SK-N-SH (cell line): ENCODE data around the gene SOX2. TPM values are rescaled to one million over a fixed set of nuclear protein-coding genes. Genes with fewer than 3 reads are reported as not detected.

Experiments used
- CTCF ChIA-PET: fragments of 300-600, 350-600 bp; formaldehyde crosslinking; extraction: SDS; loops from one replicate; lab custom pipeline; 2021; lab: Yijun Ruan, JAX
- POLR2A ChIA-PET: fragments of 350-600 bp; sonication (Branson Sonifier 250); formaldehyde crosslinking; extraction: SDS; loops from one replicate; lab custom pipeline; 2020; ENCODE audit warnings: antibody characterized with exemption, inconsistent platforms; lab: Yijun Ruan, JAX
- DNase-seq: peaks from one replicate; pipeline ENCODE4 v3.0.0; 2012
- H2AFZ ChIP-seq: fragments of 200-600 bp; sonication (generic); 2 replicates; pipeline ENCODE4 v1.8.1; 2016; ENCODE audit warnings: antibody characterized with exemption, mild to moderate bottlenecking, low read depth
- H3F3A ChIP-seq: fragments of 200-600 bp; sonication (generic); replicated peaks from 2 replicates; pipeline ENCODE3; 2016; ENCODE audit warnings: antibody characterized with exemption, mild to moderate bottlenecking; ENCODE audit not compliant: insufficient read depth
- H3K27ac ChIP-seq, 2 experiments: fragments of 200-500 bp in 1 of 2; fragments of 200-600 bp in 1 of 2; sonication (Bioruptor generic) in 1 of 2; sonication (generic), shearing (Covaris generic) in 1 of 2; 2 replicates each; pipeline versions ENCODE4 v1.5.1 to v1.6.1; 2014 to 2016; ENCODE audit warnings: low read depth in 2 of 2, inconsistent platforms in 1 of 2, low read length in 1 of 2, mild to moderate bottlenecking in 1 of 2, mixed read lengths in 1 of 2
- H3K27me3 ChIP-seq: fragments of 200-600 bp; sonication (generic), shearing (Covaris generic); 2 replicates; pipeline ENCODE4 v1.6.1; 2016; ENCODE audit warnings: mixed run types; ENCODE audit not compliant: insufficient read depth
- H3K36me3 ChIP-seq, 2 experiments: fragments of 200-500 bp in 1 of 2; fragments of 200-600 bp in 1 of 2; sonication (Bioruptor generic) in 1 of 2; sonication (generic) in 1 of 2; replicated peaks in 1 of 2; 2 replicates each; pipeline versions ENCODE3 to v1.5.1; 2014 to 2016; ENCODE audit warnings: low read length in 1 of 2, mild to moderate bottlenecking in 1 of 2; ENCODE audit not compliant: insufficient read depth in 2 of 2, control insufficient read depth in 1 of 2
- H3K4me1 ChIP-seq, 2 experiments: fragments of 200-500 bp in 1 of 2; fragments of 200-600 bp in 1 of 2; sonication (Bioruptor generic) in 1 of 2; sonication (generic), shearing (Covaris generic) in 1 of 2; 2 replicates each; pipeline versions ENCODE4 v1.5.1 to v1.6.1; 2014 to 2016; ENCODE audit warnings: low read depth in 1 of 2, low read length in 1 of 2, mixed run types in 1 of 2; ENCODE audit not compliant: insufficient read depth in 2 of 2, control insufficient read depth in 1 of 2
- H3K4me2 ChIP-seq: fragments of 200-600 bp; sonication (generic), shearing (Covaris generic); 2 replicates; pipeline ENCODE4 v1.6.1; 2017; ENCODE audit warnings: mixed run types
- H3K4me3 ChIP-seq, 2 experiments: fragments of 200-500 bp in 1 of 2; fragments of 200-600 bp in 1 of 2; sonication (Bioruptor generic) in 1 of 2; sonication (generic), shearing (Covaris generic) in 1 of 2; 2 replicates each; pipeline versions ENCODE4 v1.5.1 to v1.8.1; 2014 to 2016; ENCODE audit warnings: low read depth in 2 of 2, inconsistent platforms in 1 of 2, low read length in 1 of 2, mild to moderate bottlenecking in 1 of 2, mixed read lengths in 1 of 2, moderate library complexity in 1 of 2
- H3K79me2 ChIP-seq: fragments of 200-600 bp; sonication (generic); 2 replicates; pipeline ENCODE4 v1.8.1; 2017; ENCODE audit warnings: mild to moderate bottlenecking; ENCODE audit not compliant: insufficient read depth
- H3K9ac ChIP-seq: fragments of 200-600 bp; sonication (generic); 2 replicates; pipeline ENCODE4 v1.6.1; 2017; ENCODE audit warnings: mixed run types
- H3K9me2 ChIP-seq: fragments of 200-600 bp; sonication (generic); 2 replicates; pipeline ENCODE4 v1.6.1; 2017; ENCODE audit warnings: mixed run types
- H3K9me3 ChIP-seq: fragments of 200-600 bp; sonication (generic); 2 replicates; pipeline ENCODE4 v1.6.1; 2017; ENCODE audit warnings: mixed run types, mild to moderate bottlenecking, moderate library complexity
- H4K20me1 ChIP-seq: fragments of 200-600 bp; sonication (generic); 2 replicates; pipeline ENCODE4 v1.6.1; 2017; ENCODE audit warnings: mild to moderate bottlenecking, mixed run types; ENCODE audit not compliant: insufficient read depth
- CHD2 ChIP-seq: fragments of 150-350 bp; IDR thresholded peaks from 2 replicates; pipeline ENCODE4 v1.6.1; 2018; ENCODE audit warnings: low read length; ENCODE audit not compliant: partially characterized antibody
- ELF1 ChIP-seq: IDR thresholded peaks from 2 replicates; pipeline ENCODE4 v1.4.0; 2012
- EP300 ChIP-seq, 2 experiments: IDR thresholded peaks; 2 replicates each; pipeline versions ENCODE4 v1.4.0 to v1.6.1; 2012; ENCODE audit warnings: borderline replicate concordance in 1 of 2, low read depth in 1 of 2, low read length in 1 of 2
- EZH2phosphoT487 ChIP-seq: fragments of 200-600 bp; sonication (generic); IDR thresholded peaks from 2 replicates; pipeline ENCODE4 v1.6.1; 2017; ENCODE audit warnings: low read depth, mixed run types, mild to moderate bottlenecking, antibody characterized with exemption, moderate library complexity, borderline replicate concordance
- FOXM1 ChIP-seq: IDR thresholded peaks from 2 replicates; pipeline ENCODE4 v1.4.0; 2012; ENCODE audit warnings: low read depth, mild to moderate bottlenecking
- MEF2A ChIP-seq: IDR thresholded peaks from 2 replicates; pipeline ENCODE4 v1.4.0; 2012; ENCODE audit warnings: low read depth, borderline replicate concordance
- MXI1 ChIP-seq: IDR thresholded peaks from 2 replicates; pipeline ENCODE4 v1.6.1; 2012; ENCODE audit warnings: mild to moderate bottlenecking, low read depth, low read length, improper control_type of control experiment
- NRF1 ChIP-seq: IDR thresholded peaks from 2 replicates; pipeline ENCODE4 v1.6.1; 2012; ENCODE audit warnings: low read depth, mild to moderate bottlenecking, low read length
- POLR2AphosphoS5 ChIP-seq: IDR thresholded peaks from 2 replicates; pipeline ENCODE4 v1.6.1; 2012; ENCODE audit warnings: low read depth, low read length
- RAD21 ChIP-seq: IDR thresholded peaks from 2 replicates; pipeline ENCODE4 v1.6.1; 2012; ENCODE audit warnings: mild to moderate bottlenecking, low read length
- RFX5 ChIP-seq: IDR thresholded peaks from 2 replicates; pipeline ENCODE4 v1.6.1; 2012; ENCODE audit warnings: mild to moderate bottlenecking, improper control_type of control experiment, low read length
- RXRA ChIP-seq: IDR thresholded peaks from 2 replicates; pipeline ENCODE4 v1.4.0; 2012; ENCODE audit warnings: low read depth, mild to moderate bottlenecking, borderline replicate concordance
- TCF12 ChIP-seq: IDR thresholded peaks from 2 replicates; pipeline ENCODE4 v1.4.0; 2012
- TEAD4 ChIP-seq: IDR thresholded peaks from 2 replicates; pipeline ENCODE4 v1.4.0; 2012; ENCODE audit warnings: mild to moderate bottlenecking, borderline replicate concordance; ENCODE audit not compliant: insufficient read depth
- WGBS: methylation state at CpG from one replicate; pipeline ENCODE4 v1.1.6; 2017; ENCODE audit warnings: low lambda C conversion rate; 5-methylcytosine and 5-hydroxymethylcytosine counted together
- polyA plus RNA-seq, 3 experiments: library from polyadenylated mRNA; depleted of rRNA; stranded (reverse); fragments of >200 nt; gene quantifications; 2 replicates each; pipeline ENCODE4 v1.2.3, GENCODE V29; 2012
- TF ChIP-seq, protein P1 (sequence below): fragments of 150-350 bp; IDR thresholded peaks from 2 replicates; pipeline ENCODE4 v1.6.1; 2017; ENCODE audit warnings: antibody characterized with exemption, low read length, low read depth, borderline replicate concordance
- TF ChIP-seq, protein P2 (sequence below): IDR thresholded peaks from 2 replicates; pipeline ENCODE4 v1.4.0; 2012; ENCODE audit warnings: low read depth, borderline replicate concordance
- TF ChIP-seq, protein P3 (sequence below): fragments of 200-600 bp; sonication (generic); IDR thresholded peaks from 2 replicates; pipeline ENCODE4 v1.6.1; 2017; ENCODE audit warnings: antibody characterized with exemption, mild to moderate bottlenecking, moderate library complexity

SOX2 gene
- polyA plus RNA-seq, 1 of the 3 experiments (the other 2 are of a cell fraction) = 0.13 TPM

DNA sequence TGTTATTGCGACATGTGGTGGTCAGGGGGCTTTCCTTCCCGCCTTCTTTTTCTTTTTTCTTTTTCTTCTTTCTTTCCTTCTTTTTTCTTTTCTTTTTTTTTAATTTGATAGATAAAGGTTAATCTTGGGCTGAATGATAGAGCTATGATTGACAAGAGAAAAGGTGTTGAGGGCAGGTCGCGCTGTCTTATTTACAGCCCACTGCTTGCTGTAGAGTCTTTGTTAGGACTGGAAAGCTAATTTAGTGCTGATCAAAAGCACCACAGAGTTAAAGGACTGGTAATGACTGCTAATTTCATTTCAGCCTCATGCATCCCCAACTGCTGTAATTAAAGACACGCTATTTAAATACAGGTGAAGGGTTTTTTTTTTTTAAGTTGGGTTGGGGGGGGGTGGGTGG is 10.6 kb upstream of the SOX2 start:
- no peaks in the 10 kb centered on the region for H3K27me3 ChIP-seq
- 82% methylated on average over 5 of the region's 5 CpGs for WGBS
- no peaks in the 10 kb centered on the region for H3K9me2 ChIP-seq
- no peaks in the 10 kb centered on the region for H3F3A ChIP-seq
- no peak overlapping the region for H3K4me2 ChIP-seq
- H3K9me3 ChIP-seq = no peaks in the 10 kb centered on the region
- H3K9ac ChIP-seq = no peak overlapping the region
- no peaks in the 10 kb centered on the region for H3K79me2 ChIP-seq
- H2AFZ ChIP-seq = no peak overlapping the region
- peaks cover 0 to 11% of the 10 kb centered on the region in 2 experiments; a peak in 2 of 4 replicates for H3K4me1 ChIP-seq
- ChIA-PET POLR2A (no interaction called here), CTCF (interaction anchor here (0.5 to 5.4 kb wide), 58 partner anchors 8 to 1002 kb away, joined by 3 to 76 read pairs (median 4); partner anchors contain the start of gene SOX2)
- H3K36me3 ChIP-seq = no peaks in the 10 kb centered on the region
- no peak overlapping the region for H3K4me3 ChIP-seq
- TF ChIP-seq FOXM1 (no peak), NRF1 (no peak), ELF1 (no peak), EP300 (IDR thresholded peaks at IDR 0.05; ENCODE audit: borderline replicate concordance in 1 of 2, low read depth in 1 of 2, low read length in 1 of 2) (no peak), POLR2AphosphoS5 (no peak), MEF2A (no peak), RAD21 (no peak), EZH2phosphoT487 (no peak), RXRA (no peak), TCF12 (no peak), MXI1 (no peak), RFX5 (no peak)
- TF ChIP-seq, protein P1, sequence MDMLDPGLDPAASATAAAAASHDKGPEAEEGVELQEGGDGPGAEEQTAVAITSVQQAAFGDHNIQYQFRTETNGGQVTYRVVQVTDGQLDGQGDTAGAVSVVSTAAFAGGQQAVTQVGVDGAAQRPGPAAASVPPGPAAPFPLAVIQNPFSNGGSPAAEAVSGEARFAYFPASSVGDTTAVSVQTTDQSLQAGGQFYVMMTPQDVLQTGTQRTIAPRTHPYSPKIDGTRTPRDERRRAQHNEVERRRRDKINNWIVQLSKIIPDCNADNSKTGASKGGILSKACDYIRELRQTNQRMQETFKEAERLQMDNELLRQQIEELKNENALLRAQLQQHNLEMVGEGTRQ = no peak
- TF ChIP-seq, protein P2, sequence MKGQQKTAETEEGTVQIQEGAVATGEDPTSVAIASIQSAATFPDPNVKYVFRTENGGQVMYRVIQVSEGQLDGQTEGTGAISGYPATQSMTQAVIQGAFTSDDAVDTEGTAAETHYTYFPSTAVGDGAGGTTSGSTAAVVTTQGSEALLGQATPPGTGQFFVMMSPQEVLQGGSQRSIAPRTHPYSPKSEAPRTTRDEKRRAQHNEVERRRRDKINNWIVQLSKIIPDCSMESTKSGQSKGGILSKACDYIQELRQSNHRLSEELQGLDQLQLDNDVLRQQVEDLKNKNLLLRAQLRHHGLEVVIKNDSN = no peak
- no peaks in the 10 kb centered on the region for H4K20me1 ChIP-seq
- DNase-seq = no peak
- no peak overlapping the region for H3K27ac ChIP-seq

DNA sequence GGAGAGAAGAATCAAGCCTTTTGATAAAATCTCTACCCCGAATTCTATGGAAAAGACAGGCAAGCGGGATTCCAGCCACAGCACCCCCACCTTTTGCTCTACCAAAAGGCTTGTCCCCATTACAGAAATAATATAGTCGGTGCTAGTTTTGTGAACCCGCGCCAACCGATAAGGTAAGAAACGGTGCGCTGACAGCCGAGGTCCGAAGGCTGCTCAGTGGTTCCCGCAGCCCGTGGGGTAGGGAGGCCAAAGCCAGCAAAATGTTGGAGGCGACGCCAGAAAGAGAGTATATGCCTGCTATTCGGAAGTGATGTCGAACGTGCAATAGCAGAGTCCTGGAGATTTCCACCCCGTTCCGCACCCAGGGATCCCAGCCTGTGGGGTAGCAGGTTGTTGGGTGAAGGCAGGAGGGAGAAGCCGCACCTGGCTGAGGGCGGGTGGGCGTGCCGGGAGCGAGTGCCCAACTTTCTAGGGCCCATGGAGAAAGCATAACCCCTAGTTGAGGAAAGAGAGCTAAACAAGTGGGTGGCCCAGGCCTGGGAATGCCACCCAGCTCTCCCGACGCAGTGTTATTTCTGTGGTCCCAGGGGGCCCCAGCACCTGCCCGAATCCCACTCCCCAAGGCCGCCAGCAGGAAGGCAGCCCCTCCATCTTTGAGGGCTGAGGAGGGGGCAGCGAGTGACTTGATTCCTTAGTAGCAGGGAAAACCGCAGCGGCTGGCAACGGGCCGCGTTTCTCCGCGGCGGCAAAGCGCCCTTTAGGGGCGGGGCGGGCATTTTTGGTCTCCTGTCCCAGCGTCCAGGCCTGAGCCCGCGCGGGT is 7.9 kb upstream of the SOX2 start:
- no peak overlapping the region for H2AFZ ChIP-seq
- H3K36me3 ChIP-seq = no peaks in the 10 kb centered on the region
- CTCF ChIA-PET = interaction anchor here (1.7 kb wide), 1 partner anchor 377 kb away, joined by 6 read pairs; no protein-coding TSS in a partner anchor
- H4K20me1 ChIP-seq = no peaks in the 10 kb centered on the region
- peaks cover 0 to 5% of the 10 kb centered on the region in 2 experiments; a peak in 2 of 4 replicates for H3K4me1 ChIP-seq
- no peaks in the 10 kb centered on the region for H3K9me3 ChIP-seq
- no peaks in the 10 kb centered on the region for H3K9me2 ChIP-seq
- TF ChIP-seq, protein P3, sequence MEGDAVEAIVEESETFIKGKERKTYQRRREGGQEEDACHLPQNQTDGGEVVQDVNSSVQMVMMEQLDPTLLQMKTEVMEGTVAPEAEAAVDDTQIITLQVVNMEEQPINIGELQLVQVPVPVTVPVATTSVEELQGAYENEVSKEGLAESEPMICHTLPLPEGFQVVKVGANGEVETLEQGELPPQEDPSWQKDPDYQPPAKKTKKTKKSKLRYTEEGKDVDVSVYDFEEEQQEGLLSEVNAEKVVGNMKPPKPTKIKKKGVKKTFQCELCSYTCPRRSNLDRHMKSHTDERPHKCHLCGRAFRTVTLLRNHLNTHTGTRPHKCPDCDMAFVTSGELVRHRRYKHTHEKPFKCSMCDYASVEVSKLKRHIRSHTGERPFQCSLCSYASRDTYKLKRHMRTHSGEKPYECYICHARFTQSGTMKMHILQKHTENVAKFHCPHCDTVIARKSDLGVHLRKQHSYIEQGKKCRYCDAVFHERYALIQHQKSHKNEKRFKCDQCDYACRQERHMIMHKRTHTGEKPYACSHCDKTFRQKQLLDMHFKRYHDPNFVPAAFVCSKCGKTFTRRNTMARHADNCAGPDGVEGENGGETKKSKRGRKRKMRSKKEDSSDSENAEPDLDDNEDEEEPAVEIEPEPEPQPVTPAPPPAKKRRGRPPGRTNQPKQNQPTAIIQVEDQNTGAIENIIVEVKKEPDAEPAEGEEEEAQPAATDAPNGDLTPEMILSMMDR = no peak
- TF ChIP-seq POLR2AphosphoS5 = no peak
- no peak for TF ChIP-seq CHD2
- TF ChIP-seq TEAD4 = no peak
- no peak overlapping the region for H3K4me3 ChIP-seq
- POLR2A ChIA-PET = no interaction called here
- no peaks in the 10 kb centered on the region for H3F3A ChIP-seq
- H3K4me2 ChIP-seq = no peak overlapping the region
- H3K27ac ChIP-seq = no peak overlapping the region
- no peak for DNase-seq
- H3K79me2 ChIP-seq = no peaks in the 10 kb centered on the region
- H3K9ac ChIP-seq = no peak overlapping the region
- H3K27me3 ChIP-seq = no peaks in the 10 kb centered on the region
- 86% methylated on average over 29 of the region's 44 CpGs for WGBS
